Measurements from ENCODE around the gene ZCCHC14. TPM values are rescaled to one million over a fixed set of nuclear protein-coding genes. Genes with fewer than 3 reads are reported as not detected.

The ZCCHC14 gene
- total RNA-seq, 1 experiment from 2014 or later = 37.8 TPM

GRCh38 chr16:87422106-87422505 lies 70.7 kb downstream of the ZCCHC14 start (continued):
- no peak for TF ChIP-seq EZH2 (IDR thresholded peaks at IDR 0.05)
- no peak for TF ChIP-seq FOSL1 (IDR thresholded peaks at IDR 0.05; ENCODE audit: low read depth)
- no peak for TF ChIP-seq EZH2phosphoT487 (IDR thresholded peaks at IDR 0.05; ENCODE audit: borderline replicate concordance)
- no peak for TF ChIP-seq SP1 (IDR thresholded peaks at IDR 0.05; ENCODE audit: low read depth)
- TF ChIP-seq ZFX (IDR thresholded peaks at IDR 0.05) = no peak
- no peak for TF ChIP-seq MAX (IDR thresholded peaks at IDR 0.05)
- no peak for TF ChIP-seq CBX3 (IDR thresholded peaks at IDR 0.05; ENCODE audit: low read depth)
- no peak for TF ChIP-seq POLR2AphosphoS5 (IDR thresholded peaks at IDR 0.05; ENCODE audit: low read depth, low read length)
- no peak for TF ChIP-seq POLR2A (IDR thresholded peaks at IDR 0.05; ENCODE audit: borderline replicate concordance, extremely low read depth, insufficient read depth, insufficient read length)
- no peak for TF ChIP-seq ATF3 (IDR thresholded peaks at IDR 0.05)
- TF ChIP-seq JUND (IDR thresholded peaks at IDR 0.05) = no peak
- no peak for TF ChIP-seq TCF7L2 (IDR thresholded peaks at IDR 0.05; ENCODE audit: borderline replicate concordance, extremely low read depth, insufficient read depth, insufficient read length)
- no peak for TF ChIP-seq ELF1 (IDR thresholded peaks at IDR 0.05; ENCODE audit: borderline replicate concordance, low read depth)
- no peak for TF ChIP-seq RAD21 (IDR thresholded peaks at IDR 0.05; ENCODE audit: low read depth)
- TF ChIP-seq SRF (IDR thresholded peaks at IDR 0.05; ENCODE audit: low read depth) = no peak

GRCh38 chr16:87421003-87421912 lies 71.6 kb downstream of the ZCCHC14 start:
- Histone ChIP-seq H3K27ac (ENCODE audit: low read depth, low read length) (no peak overlapping the region), H3K4me3 (replicated peaks in 1 of 2; ENCODE audit: low read depth in 1 of 2, low read length in 2 of 2) (no peak overlapping the region), H3K36me3 (ENCODE audit: control insufficient read depth in 1 of 2, insufficient read depth in 2 of 2, low read length in 2 of 2) (peaks cover 15 to 20% of the 10 kb centered on the region in 2 experiments; a peak in 2 of 4 replicates), H3K4me2 (ENCODE audit: low read length) (no peak overlapping the region), H3K79me2 (ENCODE audit: insufficient read depth, low read length) (peaks cover 5% of the 10 kb centered on the region; the same call in 1 of the 2 replicates), H3K4me1 (ENCODE audit: control insufficient read depth in 1 of 2, insufficient read depth in 2 of 2, low read length in 2 of 2) (no peaks in the 10 kb centered on the region), H3K27me3 (ENCODE audit: insufficient read depth, low read length) (no peaks in the 10 kb centered on the region), H3K9ac (ENCODE audit: low read length) (no peak overlapping the region), H2AFZ (ENCODE audit: low read depth, low read length, poor library complexity, severe bottlenecking) (no peak overlapping the region), H3K9me3 (ENCODE audit: control insufficient read depth in 1 of 2, insufficient read depth in 1 of 2, low read depth in 1 of 2, low read length in 2 of 2) (no peaks in the 10 kb centered on the region), H4K20me1 (ENCODE audit: insufficient read depth) (no peaks in the 10 kb centered on the region), H3K9me2 (ENCODE audit: insufficient read depth) (no peaks in the 10 kb centered on the region)
- ATAC-seq (no peak), DNase-seq (ENCODE audit: low read depth, low spot score) (no peak)
- intact Hi-C loops (cut with micrococcal nuclease) = no loop called here
- BruUV-seq (replicated peaks) = no TSS peak
- ChIA-PET RAD21 (ENCODE audit: low non-redundant PET in 1 of 2, low total read pairs in 2 of 2, uncharacterized antibody in 2 of 2, unreplicated experiment in 2 of 2) (no interaction called here), POLR2A (no interaction called here), CTCF (interaction anchor here (1.0 to 1.7 kb wide), 4 partner anchors 11 to 215 kb away, joined by 3 to 5 read pairs (median 4); no protein-coding TSS in a partner anchor)
- TF ChIP-seq SIN3A (IDR thresholded peaks at IDR 0.05; ENCODE audit: low read depth) = no peak
- no peak for TF ChIP-seq RAD21 (IDR thresholded peaks at IDR 0.05; ENCODE audit: low read depth)
- no peak for TF ChIP-seq ZBTB33 (IDR thresholded peaks at IDR 0.05; ENCODE audit: extremely low read depth, insufficient replicate concordance, low read length)
- TF ChIP-seq FOSL1 (IDR thresholded peaks at IDR 0.05; ENCODE audit: low read depth) = no peak
- no peak for TF ChIP-seq ELF1 (IDR thresholded peaks at IDR 0.05; ENCODE audit: borderline replicate concordance, low read depth)
- no peak for TF ChIP-seq CEBPB (IDR thresholded peaks at IDR 0.05; ENCODE audit: low read depth)
- no peak for TF ChIP-seq EGR1 (IDR thresholded peaks at IDR 0.05; ENCODE audit: low read depth)
- no peak for TF ChIP-seq POLR2AphosphoS5 (IDR thresholded peaks at IDR 0.05; ENCODE audit: low read depth, low read length)
- TF ChIP-seq EZH2 (IDR thresholded peaks at IDR 0.05) = no peak
- TF ChIP-seq CBX3 (IDR thresholded peaks at IDR 0.05; ENCODE audit: low read depth) = no peak
- TF ChIP-seq EZH2phosphoT487 (IDR thresholded peaks at IDR 0.05; ENCODE audit: borderline replicate concordance) = no peak
- no peak for TF ChIP-seq JUND (IDR thresholded peaks at IDR 0.05)
- no peak for TF ChIP-seq ZFX (IDR thresholded peaks at IDR 0.05)
- no peak for TF ChIP-seq ZNF274 (IDR thresholded peaks at IDR 0.05; ENCODE audit: low read depth, low read length)
- no peak for TF ChIP-seq POLR2A (IDR thresholded peaks at IDR 0.05; ENCODE audit: borderline replicate concordance, extremely low read depth, insufficient read depth, insufficient read length)

All from HCT116 (cell line).